ENCODE measurements around the gene EXOC4. TPM values are rescaled to one million over a fixed set of nuclear protein-coding genes. Genes with fewer than 3 reads are reported as not detected.

EXOC4 gene
- total and polyA plus RNA-seq, 2 of the 8 experiments (the other 6 are each of a cell fraction or from before 2014, with no cell fraction given) = 27.0 to 67.3 TPM

GRCh38 chr7:134056816-134057215 lies 803.9 kb downstream of the EXOC4 start:
- Histone ChIP-seq H3K9ac (replicated peaks in 1 of 4; ENCODE audit: extremely low read depth in 1 of 4, low read depth in 3 of 4, low read length in 3 of 4) (no peak overlapping the region), H3K79me2 (ENCODE audit: control insufficient read depth in 1 of 2, insufficient read depth in 2 of 2, low read length in 2 of 2) (no peaks in the 10 kb centered on the region), H3K4me3 (ENCODE audit: extremely low read depth in 1 of 4, insufficient read depth in 2 of 4, low read depth in 3 of 4, low read length in 4 of 4) (no peak overlapping the region), H3K18ac (ENCODE audit: extremely low read depth, low read length) (no peak overlapping the region), H4K91ac (replicated peaks; ENCODE audit: insufficient read length, low read length) (no peak overlapping the region), H2BK12ac (ENCODE audit: low read depth, low read length) (no peak overlapping the region), H2BK5ac (ENCODE audit: low read depth, low read length) (no peak overlapping the region), H2AFZ (ENCODE audit: low read length) (no peak overlapping the region), H3K79me1 (ENCODE audit: low read depth, low read length) (no peaks in the 10 kb centered on the region), H4K20me1 (replicated peaks in 1 of 2; ENCODE audit: control insufficient read depth in 1 of 2, insufficient read depth in 2 of 2, low read length in 2 of 2) (no peaks in the 10 kb centered on the region), H3K14ac (ENCODE audit: insufficient read length) (no peak overlapping the region), H3K27ac (ENCODE audit: low read depth, low read length) (no peak overlapping the region), H3K9me3 (ENCODE audit: insufficient read depth in 2 of 2, low read depth in 1 of 2, low read length in 1 of 2) (no peaks in the 10 kb centered on the region), H2BK20ac (ENCODE audit: low read length) (no peak overlapping the region), H3K4ac (replicated peaks; ENCODE audit: insufficient read length, low read depth, low read length) (no peak overlapping the region), H2BK120ac (replicated peaks; ENCODE audit: low read depth, low read length) (no peak overlapping the region), H4K5ac (ENCODE audit: insufficient read length, low read depth, low read length) (no peak overlapping the region), H3K23me2 (ENCODE audit: low read depth, low read length) (no peaks in the 10 kb centered on the region; the same call in 1 of the 2 replicates), H3K36me3 (ENCODE audit: control insufficient read depth in 2 of 4, insufficient read depth in 4 of 4, low read length in 3 of 4) (no peaks in the 10 kb centered on the region), H3K4me1 (replicated peaks in 1 of 4; ENCODE audit: control insufficient read depth in 3 of 4, insufficient read depth in 4 of 4, low read length in 3 of 4) (peaks cover 0 to 4% (median 0%) of the 10 kb centered on the region in 4 experiments; a peak in 1 of 7 replicates), H3K4me2 (ENCODE audit: insufficient read depth in 1 of 2, low read depth in 2 of 2, low read length in 2 of 2) (no peak overlapping the region), H2BK15ac (ENCODE audit: low read length) (no peak overlapping the region), H2AK5ac (ENCODE audit: low read depth, low read length) (no peak overlapping the region), H4K8ac (ENCODE audit: extremely low read depth, insufficient read depth, low read length) (0 out of 2 replicates have a peak overlapping the region, but pooled peaks have one; percentile 41), H3K23ac (ENCODE audit: insufficient read length) (no peak overlapping the region), H3K56ac (replicated peaks; ENCODE audit: insufficient read length, low read depth, low read length) (no peak overlapping the region), H3K27me3 (replicated peaks in 1 of 4; ENCODE audit: control insufficient read depth in 3 of 4, extremely low read depth in 1 of 4, insufficient read depth in 3 of 4, low read length in 3 of 4) (no peaks in the 10 kb centered on the region)
- no peak for TF ChIP-seq GTF2F1 (IDR thresholded peaks at IDR 0.05; ENCODE audit: borderline replicate concordance, low read depth, low read length)
- TF ChIP-seq CHD2 (IDR thresholded peaks at IDR 0.05; ENCODE audit: low read length) = no peak
- no peak for TF ChIP-seq GABPA (IDR thresholded peaks at IDR 0.05; ENCODE audit: borderline replicate concordance, insufficient read depth, low read length)
- no peak for TF ChIP-seq RFX5 (IDR thresholded peaks at IDR 0.05; ENCODE audit: borderline replicate concordance, low read depth, low read length)
- TF ChIP-seq ZNF274 (IDR thresholded peaks at IDR 0.05; ENCODE audit: borderline replicate concordance, extremely low read depth, low read length) = no peak
- CTCF ChIA-PET (ENCODE audit: partially characterized antibody) = interaction anchor here (0.7 to 2.1 kb wide), 2 partner anchors 70 to 85 kb away, joined by 3 to 8 read pairs; no protein-coding TSS in a partner anchor
- DNase-seq (ENCODE audit: low read depth in 1 of 2, low spot score in 2 of 2) (no peak), FAIRE-seq (no peak)
- POLR2A ChIA-PET (ENCODE audit: partially characterized antibody) = no interaction called here
- WGBS, 2 experiments (ENCODE audit: extremely low coverage in 1 of 2, insufficient coverage in 1 of 2, insufficient read length in 1 of 2, insufficient replicate concordance in 2 of 2, low coverage in 1 of 2, low lambda C conversion rate in 2 of 2, missing lambda C conversion rate in 1 of 2) = 92% methylated on average over 8 of the region's 8 CpGs; no CpG with 5 or more reads in 1 of the 2 experiments
